GM19035 (cell line): ENCODE results near the gene PSEN1.
A peak's percentile ranks its signal among the peaks of the same experiment; 100 is the strongest.

ENCODE experiments used
- ATAC-seq: cut with Tn5 transposase; IDR thresholded peaks from one replicate; pipeline ENCODE4 v1.9.1; 2021; ENCODE audit not compliant: unreplicated experiment

PSEN1 gene

GRCh38 chr14:73266317-73266716 lies 130.0 kb downstream of the PSEN1 start:
- ATAC-seq: no peak

- ATAC-seq: no peak
These were observed 131.2 kb downstream of the PSEN1 start for GRCh38 chr14:73267474-73267873.

- ATAC-seq: peak; percentile 68
These were observed 133.6 kb downstream of the PSEN1 start for GRCh38 chr14:73269729-73270531.

GRCh38 chr14:73272393-73272792 lies 136.1 kb downstream of the PSEN1 start:
- no peak for ATAC-seq
